H4 (cell line): ENCODE data around the gene DNAH12. TPM values are rescaled to one million over a fixed set of nuclear protein-coding genes. Genes with fewer than 3 reads are reported as not detected.
"Not testable (repeated sequence)": the region's sequence is repeated elsewhere in the genome, so short reads cannot be mapped to it uniquely, and the experiment has no call there.

Experiments used
- DNase-seq: peaks from one replicate; pipeline ENCODE4 v3.0.0-alpha.2; 2015; ENCODE audit warnings: low spot score
- total RNA-seq: library from RNA; depleted of rRNA; stranded (reverse); fragments of >200 nt; shearing (Covaris generic); gene quantifications from 2 replicates; pipeline ENCODE4 v1.2.3, GENCODE V29; 2014

Gene DNAH12
- total RNA-seq, 1 experiment from 2014 or later, result 0.06 TPM

DNA sequence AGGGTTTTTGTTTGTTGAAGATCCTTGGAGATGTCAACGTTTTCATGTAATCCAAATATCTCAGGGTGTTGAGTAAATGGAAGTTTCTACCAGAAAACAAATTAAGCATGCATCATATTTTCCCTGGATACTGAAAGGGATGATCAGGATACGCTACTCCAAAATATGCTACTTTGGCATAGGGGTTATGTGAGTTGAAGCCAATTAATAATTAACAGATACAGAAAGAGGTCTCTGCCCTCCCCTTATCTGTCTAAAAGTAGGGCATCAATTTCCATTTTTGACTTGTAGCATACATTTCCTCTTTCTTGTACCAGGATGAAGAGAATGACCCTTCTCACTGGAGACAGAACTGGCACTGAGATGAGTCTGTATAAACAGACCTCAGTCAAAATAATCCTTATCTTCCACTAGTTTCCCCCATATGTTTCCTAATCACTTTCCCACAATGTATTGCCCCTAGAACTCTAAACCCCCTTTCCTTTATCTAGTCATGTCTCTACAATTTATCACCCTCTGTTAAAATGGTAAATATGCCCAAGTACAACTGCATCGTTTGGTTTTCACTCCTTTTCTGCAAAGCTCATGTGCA lies 234.3 kb downstream of the DNAH12 start:
- no peak for DNase-seq

DNA sequence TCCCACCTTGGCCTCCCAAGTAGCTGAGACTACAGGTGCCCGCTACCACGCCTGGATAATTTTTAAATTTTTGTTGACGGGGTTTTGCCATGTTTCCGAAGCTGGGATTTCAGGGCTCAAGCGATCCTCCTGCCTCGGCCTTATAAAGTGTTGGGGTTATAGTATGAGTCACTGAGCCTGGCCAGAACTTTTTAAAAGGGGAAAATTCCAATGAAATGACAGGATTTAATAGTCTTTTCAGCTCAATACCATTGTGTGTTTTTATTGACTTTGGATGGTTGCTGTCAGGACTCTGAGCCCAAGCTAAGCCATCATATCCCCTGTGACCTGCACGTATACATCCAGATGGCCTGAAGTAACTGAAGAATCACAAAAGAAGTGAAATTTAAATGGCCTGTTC lies 240.6 kb downstream of the DNAH12 start:
- not testable (repeated sequence) for DNase-seq

DNA sequence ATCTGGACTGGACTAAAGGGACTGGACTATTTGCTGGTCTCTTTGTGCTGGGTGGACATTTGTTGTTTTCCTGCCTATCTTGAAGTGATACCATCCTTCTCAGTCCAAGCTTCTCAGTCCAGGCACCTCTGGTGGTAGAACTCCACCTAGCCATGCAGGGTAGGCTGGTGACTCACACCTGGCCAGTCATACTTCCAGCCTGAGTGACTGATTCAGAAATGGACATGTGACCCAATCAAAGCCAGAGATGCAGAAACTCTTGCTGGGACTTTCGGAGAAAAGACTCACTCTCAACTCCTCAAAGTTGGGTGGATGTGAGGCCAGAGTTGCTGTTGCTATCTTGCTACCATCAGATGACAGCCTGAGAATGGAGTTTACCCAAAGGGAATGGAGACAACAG lies 246.1 kb downstream of the DNAH12 start:
- DNase-seq, result peak; percentile 12

DNA sequence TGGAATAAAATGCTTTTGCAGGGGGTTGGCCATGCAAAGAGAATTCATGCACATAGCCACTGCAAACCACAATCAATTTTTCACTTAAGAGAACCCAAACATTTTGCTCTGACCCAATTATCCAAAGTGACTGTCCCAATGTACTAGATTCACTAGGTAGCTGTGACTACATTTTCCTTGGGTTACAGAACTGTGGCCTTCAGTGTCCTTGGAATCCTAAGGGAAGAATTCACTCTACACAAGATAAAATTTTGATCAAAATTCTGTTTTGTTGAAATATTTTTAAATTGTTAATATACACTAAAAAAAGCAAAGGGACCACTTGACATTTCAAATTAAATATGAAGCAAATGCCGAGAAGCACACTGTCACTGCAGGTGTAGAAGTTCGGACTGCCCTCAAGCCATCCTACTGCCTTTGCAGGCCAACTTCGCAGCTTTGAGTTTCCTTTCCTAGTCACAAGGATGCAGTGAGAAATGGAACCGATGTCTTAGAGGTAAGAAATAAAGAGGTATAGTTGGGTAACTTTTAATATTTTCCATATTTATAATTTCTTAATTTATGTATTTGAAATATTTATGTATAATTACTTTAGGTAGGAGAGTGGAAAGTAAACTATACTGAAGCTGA lies 251.1 kb downstream of the DNAH12 start:
- no peak for DNase-seq

DNA sequence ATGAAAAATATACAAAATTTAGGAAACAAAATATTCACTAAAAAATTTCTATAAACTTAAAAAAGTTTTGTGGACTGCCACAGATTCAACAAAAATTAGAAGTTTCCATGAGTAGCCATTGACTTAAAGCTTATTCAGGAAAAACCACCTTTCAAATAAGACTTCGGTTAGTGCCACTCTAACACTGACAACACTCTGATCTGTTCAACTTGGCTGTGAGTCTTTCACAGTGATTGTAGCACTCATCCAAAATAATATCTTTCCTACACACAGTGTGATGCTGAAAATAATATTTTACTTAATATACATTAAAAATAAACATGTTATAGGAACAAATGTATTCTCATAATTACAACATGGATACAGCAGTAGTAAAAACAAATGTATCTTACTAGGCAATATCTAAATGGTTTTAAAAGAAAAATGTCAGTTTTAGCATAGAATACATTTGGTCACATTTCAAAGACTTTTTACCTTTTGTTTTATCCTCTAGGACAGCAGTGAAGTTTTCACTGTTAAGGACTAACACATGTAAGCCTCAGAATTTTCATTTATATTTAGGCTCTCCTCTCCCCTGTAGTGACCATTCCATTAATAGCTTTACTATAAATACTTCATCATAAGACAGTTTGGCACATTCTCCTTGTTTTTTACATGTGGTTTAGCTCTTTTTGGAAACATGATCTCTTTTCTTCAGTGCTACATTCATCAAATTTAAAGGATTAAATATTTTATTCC lies 251.8 kb downstream of the DNAH12 start, which contains the start of gene ASB14:
TSS of gene ASB14 (minus strand) at position 527 of the 738 bp plus-strand sequence. CDS start 652 bp downstream, outside the sequence.
- no peak for DNase-seq

DNA sequence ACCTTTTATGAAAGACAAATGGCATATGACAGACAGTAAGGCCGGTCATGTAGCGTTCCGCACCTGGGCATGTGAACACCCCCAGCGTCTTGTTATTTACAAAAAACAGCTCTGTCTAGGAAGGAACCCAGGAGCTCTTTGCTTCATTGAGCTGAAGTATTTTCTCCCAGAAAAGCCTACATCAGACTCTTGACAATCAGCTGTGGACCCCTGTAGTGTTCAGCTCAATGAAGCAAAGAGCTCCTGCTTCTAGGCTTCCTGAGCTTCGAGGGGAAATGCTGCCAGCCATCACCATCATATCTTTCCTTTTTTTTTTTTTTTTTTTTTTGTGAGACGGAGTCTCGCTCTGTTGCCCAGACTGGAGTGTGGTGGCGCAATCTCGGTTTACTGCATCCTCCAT lies 255.7 kb downstream of the DNAH12 start:
- no peak for DNase-seq

DNA sequence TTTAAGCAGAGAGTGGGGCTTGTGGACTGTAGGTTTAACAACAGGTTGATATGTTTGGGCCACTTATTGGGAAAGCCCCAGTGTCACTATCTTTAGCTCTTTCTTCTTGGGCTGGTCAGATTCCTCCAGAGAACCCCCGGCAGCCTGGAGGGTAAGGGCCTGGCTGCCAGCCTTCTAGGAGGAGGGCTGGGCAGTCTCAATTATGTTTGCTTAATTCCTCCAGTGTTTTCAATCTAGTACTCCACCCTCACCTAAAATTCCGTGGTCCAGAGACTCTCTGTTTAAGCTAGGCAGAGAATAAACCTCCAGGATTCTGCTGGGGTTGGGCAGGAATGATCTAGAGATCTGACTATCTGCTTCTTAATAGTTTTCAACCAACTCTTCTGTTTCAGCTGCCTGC lies 256.9 kb downstream of the DNAH12 start:
- DNase-seq, result no peak

DNA sequence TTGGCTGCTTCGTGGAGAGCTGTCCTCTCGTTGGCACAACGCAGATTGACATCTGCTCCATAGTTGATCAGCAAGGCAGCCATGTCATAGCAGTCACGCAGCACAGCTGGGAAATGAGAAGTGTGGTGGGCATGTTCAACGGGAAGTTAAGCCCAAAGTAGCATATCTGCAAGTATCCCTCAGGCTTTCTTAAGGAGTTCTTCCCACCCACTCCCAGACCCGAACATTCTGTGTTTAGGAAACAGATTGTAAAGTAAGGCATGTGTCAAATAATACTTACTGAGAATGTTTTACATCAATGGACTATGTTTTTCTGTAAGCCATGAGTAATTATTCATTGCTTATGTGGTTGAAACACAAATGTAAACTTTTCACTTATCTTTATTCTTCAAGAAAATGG lies 260.8 kb downstream of the DNAH12 start:
- DNase-seq, result no peak

DNA sequence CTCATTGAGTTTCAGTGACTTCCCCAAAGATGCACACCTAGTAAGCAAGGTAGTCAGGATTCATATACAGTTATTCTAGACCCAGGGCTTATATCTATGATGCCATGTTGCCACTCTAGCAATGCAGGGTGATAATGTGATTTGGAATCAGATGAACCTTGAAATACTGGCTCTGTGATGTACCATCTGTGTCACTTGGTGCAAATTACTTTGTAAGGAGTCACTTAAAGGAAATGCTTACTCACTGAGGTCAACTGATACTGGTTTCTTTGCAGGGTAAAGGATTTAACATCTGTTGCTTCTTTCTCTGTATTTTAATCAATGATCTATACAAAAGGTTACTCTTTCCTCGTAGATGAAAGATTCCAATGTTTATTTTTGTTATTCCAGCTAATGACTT lies 262.4 kb downstream of the DNAH12 start:
- no peak for DNase-seq

DNA sequence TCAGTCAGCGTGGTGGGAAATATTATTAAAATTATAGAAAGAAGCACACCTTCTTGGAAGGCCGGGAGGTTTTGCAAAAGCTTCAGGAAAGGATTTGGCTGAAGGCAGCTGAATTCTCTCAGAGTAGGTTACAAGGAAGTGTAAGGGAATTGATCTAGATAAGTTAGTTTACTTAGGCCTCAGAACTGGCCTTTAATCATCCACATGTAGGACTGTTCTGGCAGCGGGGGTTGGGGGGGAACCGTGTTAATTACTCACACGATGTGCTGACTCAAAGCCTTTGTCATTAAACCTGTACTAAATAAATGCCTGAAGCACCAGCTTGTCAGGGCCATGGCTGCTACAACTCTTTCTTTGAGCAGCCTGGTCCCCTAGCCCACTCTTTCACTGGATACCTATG lies 264.5 kb downstream of the DNAH12 start:
- no peak for DNase-seq

DNA sequence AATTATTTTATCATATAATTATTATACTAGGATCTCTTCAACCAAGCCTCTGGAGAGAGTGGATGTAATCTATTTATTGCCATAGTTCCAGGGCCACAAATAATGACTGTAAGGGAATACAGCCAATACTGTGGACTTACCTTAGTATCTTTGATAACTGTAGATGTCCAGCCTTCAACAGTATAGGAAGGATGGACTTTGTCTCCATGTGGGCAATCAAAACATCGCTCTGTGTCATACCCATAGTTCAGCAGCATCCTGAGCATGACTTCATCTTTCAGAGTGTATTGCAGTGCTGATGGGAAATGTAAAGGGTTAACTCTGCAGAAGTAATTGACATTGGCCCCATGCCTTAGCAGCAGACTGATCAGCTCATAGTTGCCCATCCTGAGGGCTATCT lies 265.9 kb downstream of the DNAH12 start:
- DNase-seq, result no peak

DNA sequence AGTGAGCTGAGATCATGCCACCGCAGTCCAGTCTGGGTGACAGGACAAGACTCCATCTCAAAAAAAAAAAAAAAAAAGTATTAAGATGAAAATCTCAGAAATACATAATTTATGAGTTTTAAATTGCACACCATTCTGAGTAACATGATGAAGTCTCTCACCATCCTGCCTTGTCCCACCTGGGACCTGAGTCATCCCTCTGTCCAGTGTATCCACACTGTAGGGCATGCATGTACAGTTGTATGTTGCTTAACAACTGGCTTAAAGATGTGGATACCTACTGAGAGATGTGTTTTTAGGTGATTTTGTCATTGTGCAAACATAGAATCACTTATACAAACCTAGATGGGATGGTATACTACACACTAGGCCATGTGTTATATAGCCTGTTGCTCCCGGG lies 268.8 kb downstream of the DNAH12 start:
- DNase-seq, result no peak

DNA sequence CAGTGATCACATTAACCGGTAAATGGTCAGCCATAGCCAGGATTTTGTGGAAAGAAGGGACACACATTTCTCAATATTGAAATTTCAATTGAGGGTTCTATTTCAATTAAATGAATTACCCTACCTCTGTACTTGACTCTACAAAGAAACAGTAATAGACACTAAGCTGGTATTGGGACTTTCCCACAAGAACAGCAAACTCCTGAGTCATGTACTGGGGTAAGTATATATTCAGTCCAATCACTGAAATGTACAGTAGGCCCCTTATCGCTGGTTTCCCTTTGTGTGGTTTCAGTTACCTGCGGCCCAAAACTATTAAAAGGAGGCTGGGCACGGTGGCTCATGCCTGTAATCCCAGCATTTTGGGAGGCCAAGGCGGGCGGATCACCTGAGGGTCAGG lies 269.3 kb downstream of the DNAH12 start:
- DNase-seq, result no peak

DNA sequence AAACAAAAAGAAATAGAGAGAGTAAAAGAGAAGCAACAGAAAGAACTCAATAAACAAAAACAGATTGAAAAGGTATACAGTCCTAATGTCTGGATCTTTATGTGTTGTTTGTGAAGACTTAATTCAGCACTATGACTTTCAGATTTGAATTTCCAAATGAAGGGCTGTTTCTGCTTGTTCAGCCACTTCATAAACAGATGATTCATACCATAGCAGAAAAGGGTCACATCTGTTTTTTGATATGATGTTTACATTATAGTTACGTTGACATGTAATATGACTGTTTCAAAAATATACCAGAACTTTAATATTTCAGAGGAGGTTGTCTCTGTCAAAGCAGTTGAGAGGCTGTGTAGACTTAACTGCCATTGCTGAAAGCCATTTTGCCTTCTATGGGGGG lies 275.7 kb downstream of the DNAH12 start:
- DNase-seq, result no peak

DNA sequence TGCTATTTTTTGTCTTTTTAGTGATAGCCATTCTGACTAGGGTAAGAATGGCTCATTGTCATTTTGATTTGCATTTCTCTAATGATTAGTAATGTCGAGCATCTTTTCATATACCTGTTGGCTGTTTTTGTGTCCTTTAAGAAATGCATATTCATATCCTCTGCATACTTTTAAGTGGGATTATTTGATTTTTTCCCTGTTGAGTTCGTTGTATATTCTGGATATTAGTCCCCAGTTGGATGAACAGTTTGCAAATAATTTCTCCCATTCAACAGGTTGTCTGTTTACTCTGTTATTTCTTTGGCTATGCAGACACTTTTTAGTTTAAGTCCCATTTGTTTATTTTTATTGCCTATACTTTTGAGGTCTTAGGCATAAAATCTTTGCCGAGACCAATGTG lies 282.2 kb downstream of the DNAH12 start:
- DNase-seq, result no peak

DNA sequence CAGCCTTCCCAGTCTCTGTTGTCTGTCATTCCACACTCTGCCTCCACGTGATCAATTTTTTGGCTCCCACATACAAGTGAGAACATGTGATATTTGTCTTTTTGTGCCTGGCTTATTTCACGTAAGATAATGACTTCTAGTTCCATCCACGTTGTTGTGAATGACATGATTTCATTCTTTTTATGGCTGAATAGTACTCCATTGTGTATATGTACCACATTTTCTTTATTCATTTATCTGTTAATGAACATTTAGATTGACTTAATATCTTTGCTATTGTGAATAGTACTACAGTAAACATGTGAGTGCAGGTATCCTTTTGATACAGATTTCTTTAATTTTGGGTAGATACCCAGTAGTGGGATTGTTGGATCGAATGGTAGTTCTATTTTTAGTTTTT lies 283.0 kb downstream of the DNAH12 start:
- no peak for DNase-seq

DNA sequence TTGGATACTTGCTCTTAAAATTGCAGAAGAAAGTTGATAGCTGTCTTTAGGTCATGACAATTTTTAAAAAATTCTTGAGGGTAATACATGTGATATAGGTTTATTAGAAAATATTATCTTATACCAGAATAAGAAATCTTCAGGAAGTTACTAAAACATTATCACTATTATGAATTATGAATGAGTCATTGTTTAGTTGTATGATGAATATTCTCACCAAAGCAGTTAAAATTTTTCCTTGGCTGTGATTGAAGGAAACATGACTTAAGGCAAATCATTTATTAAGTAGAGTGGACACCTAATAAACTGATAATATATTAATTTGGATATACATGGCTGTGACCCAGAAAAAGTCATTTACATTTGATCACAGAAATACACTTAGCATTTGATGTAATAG lies 286.5 kb downstream of the DNAH12 start:
- no peak for DNase-seq

DNA sequence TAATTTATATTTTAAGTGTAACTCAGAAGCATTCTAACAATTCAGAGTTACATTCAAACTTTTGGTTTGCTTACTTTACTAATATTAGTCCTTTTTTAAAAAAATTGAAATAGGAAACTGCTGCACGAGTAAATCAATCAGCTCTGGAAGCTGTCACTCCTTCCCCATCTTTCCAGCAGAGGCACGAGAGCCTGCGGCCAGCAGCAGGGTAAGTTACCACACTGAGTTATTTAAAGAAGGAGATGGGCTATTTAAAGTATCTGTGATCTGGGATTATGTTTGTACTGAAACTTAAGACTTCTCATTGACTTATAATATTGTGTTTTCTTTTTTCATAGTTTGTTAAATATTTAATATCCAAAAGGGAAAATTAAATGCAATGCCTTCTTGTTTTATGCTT lies 287.3 kb downstream of the DNAH12 start:
- DNase-seq, result no peak

DNA sequence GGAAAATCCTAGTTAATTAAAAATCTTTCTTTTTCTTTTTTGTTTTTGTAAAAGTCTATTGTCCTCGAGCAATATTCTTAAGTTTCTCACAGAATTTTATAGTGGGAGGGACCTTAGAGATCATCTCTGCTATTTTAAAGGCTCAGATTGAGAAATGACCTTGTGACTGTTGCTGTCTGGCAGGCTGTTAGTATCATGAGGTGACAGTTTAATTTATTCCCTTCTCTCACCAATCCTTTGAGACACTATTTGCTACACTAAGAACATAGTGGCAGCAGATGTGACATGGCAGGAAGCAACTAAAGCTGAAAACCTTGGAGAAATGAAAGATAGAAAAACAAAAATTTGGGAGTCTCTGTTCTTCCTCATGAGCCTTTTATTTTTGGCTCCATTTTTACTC lies 291.7 kb downstream of the DNAH12 start:
- DNase-seq, result no peak

DNA sequence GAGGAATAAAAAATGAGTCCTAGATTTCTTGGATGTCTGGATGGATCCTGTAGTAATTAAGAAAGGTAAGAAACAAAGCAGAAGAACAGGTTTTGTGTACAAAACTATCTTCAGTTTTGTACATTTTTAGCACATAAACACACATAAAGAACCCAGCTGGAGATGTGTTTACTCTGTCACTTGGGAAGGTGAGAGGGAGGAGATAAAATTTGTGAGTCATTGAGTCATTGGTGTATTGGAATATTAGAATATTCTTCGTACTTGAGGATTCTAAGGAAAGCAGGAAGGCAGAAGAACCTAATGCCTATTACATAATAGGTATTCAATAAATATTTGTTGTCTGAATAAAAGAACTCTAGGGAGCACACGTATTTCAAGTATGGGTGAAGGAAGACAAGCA lies 299.2 kb downstream of the DNAH12 start:
- no peak for DNase-seq
